Skin of body (tissue), 2 donors: ENCODE results near the gene FBXW8. TPM values are rescaled to one million over a fixed set of nuclear protein-coding genes. Genes with fewer than 3 reads are reported as not detected.

Experiments
- DNase-seq: peaks from one replicate; lab custom pipeline; 2025; lab: John Stamatoyannopoulos, UW
- total RNA-seq: library from RNA; depleted of rRNA; stranded (reverse); fragments of >200 nt; gene quantifications from one replicate; pipeline ENCODE4 v1.2.3, GENCODE V29; 2014

FBXW8 gene
- total RNA-seq, 1 donor from 2014 or later: 11.1 TPM

- no peak for DNase-seq
Measured at GRCh38 chr12:116990971-116991966, 80.5 kb downstream of the FBXW8 start.

- no peak for DNase-seq
Measured at GRCh38 chr12:116996093-116996492, 85.3 kb downstream of the FBXW8 start.

GRCh38 chr12:116996621-116997020, 85.9 kb downstream of the FBXW8 start:
- DNase-seq: peak; percentile 10

- no peak for DNase-seq
Measured at GRCh38 chr12:116999066-116999465, 88.3 kb downstream of the FBXW8 start.

- DNase-seq: no peak
Measured at GRCh38 chr12:117000316-117000715, 89.6 kb downstream of the FBXW8 start.

GRCh38 chr12:117002051-117002817, 91.5 kb downstream of the FBXW8 start:
- DNase-seq: no peak

GRCh38 chr12:117003883-117004404, 93.2 kb downstream of the FBXW8 start:
- no peak for DNase-seq

- DNase-seq: no peak
Measured at GRCh38 chr12:117005417-117006046, 94.8 kb downstream of the FBXW8 start.

GRCh38 chr12:117006333-117006732, 95.6 kb downstream of the FBXW8 start:
- no peak for DNase-seq

GRCh38 chr12:117007577-117007976, 96.8 kb downstream of the FBXW8 start:
- no peak for DNase-seq

- no peak for DNase-seq
Measured at GRCh38 chr12:117009759-117010158, 99.0 kb downstream of the FBXW8 start.

- DNase-seq: no peak
Measured at GRCh38 chr12:117010693-117011451, 100.1 kb downstream of the FBXW8 start.

- DNase-seq: no peak
Measured at GRCh38 chr12:117011988-117012805, 101.4 kb downstream of the FBXW8 start.

- no peak for DNase-seq
Measured at GRCh38 chr12:117013726-117014125, 103.0 kb downstream of the FBXW8 start.

GRCh38 chr12:117014342-117014887, 103.7 kb downstream of the FBXW8 start:
- DNase-seq: no peak

- no peak for DNase-seq
Measured at GRCh38 chr12:117015811-117016210, 105.1 kb downstream of the FBXW8 start.

- no peak for DNase-seq
Measured at GRCh38 chr12:117017807-117018206, 107.1 kb downstream of the FBXW8 start.

GRCh38 chr12:117018276-117018675, 107.5 kb downstream of the FBXW8 start:
- DNase-seq: no peak

GRCh38 chr12:117018685-117019084, 107.9 kb downstream of the FBXW8 start:
- DNase-seq: no peak

GRCh38 chr12:117019866-117020265, 109.1 kb downstream of the FBXW8 start:
- no peak for DNase-seq
